ENCODE data around the gene RTTN. TPM values are rescaled to one million over a fixed set of nuclear protein-coding genes. Genes with fewer than 3 reads are reported as not detected.

The RTTN gene
- total RNA-seq, 2 experiments from 2014 or later = 21.4 to 25.5 TPM

DNA sequence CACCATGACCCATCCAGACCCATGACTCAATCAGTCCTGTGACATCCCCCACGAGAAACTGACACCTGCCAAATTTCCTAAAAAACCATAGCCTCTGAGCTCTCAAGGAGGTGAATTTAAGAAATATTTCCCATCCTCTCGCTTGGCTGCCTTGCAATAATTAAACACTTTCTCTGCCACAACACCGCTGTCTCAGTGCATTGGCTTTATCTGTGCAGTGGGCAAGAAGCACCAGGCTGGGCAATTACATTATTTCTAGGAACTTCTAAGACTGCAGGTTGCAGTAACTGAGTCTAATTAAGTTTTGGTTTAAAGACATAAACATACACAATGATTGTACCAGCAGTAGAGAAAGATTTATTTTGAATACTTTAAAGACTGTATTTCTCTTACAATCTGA is 22.0 kb upstream of the RTTN start:
- no peak for ATAC-seq (ENCODE audit: poor library complexity)
- no peaks in the 10 kb centered on the region for H3K4me1 Mint-ChIP-seq (ENCODE audit: low read depth)
- Histone ChIP-seq H3K4me1 (ENCODE audit: insufficient read depth, low read length) (no peaks in the 10 kb centered on the region), H3K27me3 (ENCODE audit: control insufficient read depth in 1 of 2, insufficient read depth in 2 of 2, low read length in 2 of 2) (peaks cover 10 to 12% of the 10 kb centered on the region in 2 experiments), H3K36me3 (ENCODE audit: insufficient read depth, low read length) (no peaks in the 10 kb centered on the region), H3K9me3 (ENCODE audit: control insufficient read depth in 1 of 2, insufficient read depth in 1 of 2, low read length in 2 of 2) (peaks cover 4 to 10% of the 10 kb centered on the region in 2 experiments), H3K4me3 (ENCODE audit: low read length) (no peak overlapping the region), H3K27ac (ENCODE audit: low read depth in 1 of 2, low read length in 2 of 2) (no peak overlapping the region)
- DNase-seq = no peak
- no peak overlapping the region for H3K27ac Mint-ChIP-seq
- no peaks in the 10 kb centered on the region for H3K36me3 Mint-ChIP-seq (ENCODE audit: low read depth)
- POLR2A ChIA-PET = no interaction called here
- no peak overlapping the region for H3K4me3 Mint-ChIP-seq
- CTCF ChIA-PET = no interaction called here
- H3K27me3 Mint-ChIP-seq = peaks cover 56% of the 10 kb centered on the region
- peaks cover 8% of the 10 kb centered on the region for H3K9me3 Mint-ChIP-seq
- intact Hi-C loops (cut with DNase I, micrococcal nuclease) = no loop called here
- TF ChIP-seq, protein P1, sequence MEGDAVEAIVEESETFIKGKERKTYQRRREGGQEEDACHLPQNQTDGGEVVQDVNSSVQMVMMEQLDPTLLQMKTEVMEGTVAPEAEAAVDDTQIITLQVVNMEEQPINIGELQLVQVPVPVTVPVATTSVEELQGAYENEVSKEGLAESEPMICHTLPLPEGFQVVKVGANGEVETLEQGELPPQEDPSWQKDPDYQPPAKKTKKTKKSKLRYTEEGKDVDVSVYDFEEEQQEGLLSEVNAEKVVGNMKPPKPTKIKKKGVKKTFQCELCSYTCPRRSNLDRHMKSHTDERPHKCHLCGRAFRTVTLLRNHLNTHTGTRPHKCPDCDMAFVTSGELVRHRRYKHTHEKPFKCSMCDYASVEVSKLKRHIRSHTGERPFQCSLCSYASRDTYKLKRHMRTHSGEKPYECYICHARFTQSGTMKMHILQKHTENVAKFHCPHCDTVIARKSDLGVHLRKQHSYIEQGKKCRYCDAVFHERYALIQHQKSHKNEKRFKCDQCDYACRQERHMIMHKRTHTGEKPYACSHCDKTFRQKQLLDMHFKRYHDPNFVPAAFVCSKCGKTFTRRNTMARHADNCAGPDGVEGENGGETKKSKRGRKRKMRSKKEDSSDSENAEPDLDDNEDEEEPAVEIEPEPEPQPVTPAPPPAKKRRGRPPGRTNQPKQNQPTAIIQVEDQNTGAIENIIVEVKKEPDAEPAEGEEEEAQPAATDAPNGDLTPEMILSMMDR (IDR thresholded peaks at IDR 0.05) = no peak

DNA sequence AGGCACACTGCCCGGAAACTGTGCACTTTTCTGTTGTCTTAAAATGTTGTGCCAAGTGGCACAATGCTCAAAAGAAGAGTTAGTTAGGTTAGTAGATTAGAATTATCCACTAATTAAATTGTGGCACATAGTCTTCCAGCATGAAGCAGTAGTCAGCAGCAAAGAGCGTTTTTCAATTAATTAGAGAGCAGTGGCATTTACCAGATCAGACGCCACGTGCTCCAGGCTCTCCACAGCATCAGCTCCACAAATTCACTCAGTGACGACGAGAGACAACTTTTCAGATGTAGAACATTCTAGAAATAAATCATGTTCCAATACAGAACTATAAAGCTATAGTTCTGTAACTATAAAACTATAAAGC is 16.4 kb upstream of the RTTN start:
- POLR2A ChIA-PET = no interaction called here
- intact Hi-C loops (cut with DNase I, micrococcal nuclease) = no loop called here
- no peak for ATAC-seq (ENCODE audit: poor library complexity)
- no peak for DNase-seq
- Histone ChIP-seq H3K4me1 (ENCODE audit: insufficient read depth, low read length) (no peaks in the 10 kb centered on the region), H3K27me3 (ENCODE audit: control insufficient read depth in 1 of 2, insufficient read depth in 2 of 2, low read length in 2 of 2) (peaks cover 13 to 27% of the 10 kb centered on the region in 2 experiments), H3K9me3 (ENCODE audit: control insufficient read depth in 1 of 2, insufficient read depth in 1 of 2, low read length in 2 of 2) (peaks cover 0 to under 1% of the 10 kb centered on the region in 2 experiments), H3K36me3 (ENCODE audit: insufficient read depth, low read length) (no peaks in the 10 kb centered on the region), H3K27ac (ENCODE audit: low read depth in 1 of 2, low read length in 2 of 2) (no peak overlapping the region), H3K4me3 (ENCODE audit: low read length) (no peak overlapping the region)
- CTCF ChIA-PET = no interaction called here
- peaks cover 65% of the 10 kb centered on the region for H3K27me3 Mint-ChIP-seq
- peaks cover 2% of the 10 kb centered on the region for H3K9me3 Mint-ChIP-seq
- TF ChIP-seq, protein P1 (IDR thresholded peaks at IDR 0.05) = no peak
- H3K4me1 Mint-ChIP-seq (ENCODE audit: low read depth) = no peaks in the 10 kb centered on the region
- H3K36me3 Mint-ChIP-seq (ENCODE audit: low read depth) = no peaks in the 10 kb centered on the region
- H3K27ac Mint-ChIP-seq = no peak overlapping the region
- no peak overlapping the region for H3K4me3 Mint-ChIP-seq

DNA sequence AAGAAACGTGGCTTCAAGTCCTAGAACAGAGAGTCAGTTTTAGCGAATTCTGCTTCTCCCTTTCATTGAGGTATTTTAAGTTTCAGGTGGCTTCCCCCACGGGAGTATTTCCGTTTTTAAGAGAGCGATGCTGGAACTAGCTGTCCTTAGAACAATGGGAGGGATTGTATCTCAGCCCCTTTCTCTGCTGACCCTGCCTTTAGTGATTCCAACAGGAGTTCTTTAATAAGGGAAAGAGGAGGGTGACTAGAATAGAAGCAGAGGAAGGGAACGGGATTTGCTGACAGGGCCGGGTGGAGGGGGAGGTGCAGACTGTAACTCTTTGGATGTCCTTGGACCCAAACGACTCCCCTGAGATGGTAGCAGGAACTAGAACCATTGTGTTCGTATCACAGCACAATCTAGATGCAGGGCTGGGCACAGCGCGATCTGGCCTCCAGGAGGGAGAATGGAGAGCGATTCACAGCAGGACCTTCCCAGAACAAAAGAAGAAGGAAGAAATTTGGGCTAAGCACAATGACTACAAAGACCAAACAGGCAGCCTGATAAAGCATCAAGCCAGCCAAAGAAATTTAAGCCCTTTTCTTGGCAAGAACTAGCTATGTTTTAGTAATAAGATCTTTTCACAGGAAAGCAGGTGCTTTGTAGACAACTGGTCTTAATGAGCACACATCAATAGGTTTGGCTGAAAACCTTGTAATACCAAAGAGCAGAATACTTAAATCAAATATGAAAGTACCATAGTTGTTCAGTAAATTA is 15.8 kb upstream of the RTTN start:
- intact Hi-C loops (cut with DNase I, micrococcal nuclease) = no loop called here
- Histone ChIP-seq H3K36me3 (ENCODE audit: insufficient read depth, low read length) (no peaks in the 10 kb centered on the region), H3K4me3 (ENCODE audit: low read length) (no peak overlapping the region), H3K27ac (ENCODE audit: low read depth in 1 of 2, low read length in 2 of 2) (no peak overlapping the region), H3K4me1 (ENCODE audit: insufficient read depth, low read length) (no peaks in the 10 kb centered on the region), H3K9me3 (ENCODE audit: control insufficient read depth in 1 of 2, insufficient read depth in 1 of 2, low read length in 2 of 2) (no peaks in the 10 kb centered on the region), H3K27me3 (ENCODE audit: control insufficient read depth in 1 of 2, insufficient read depth in 2 of 2, low read length in 2 of 2) (peaks cover 13 to 27% of the 10 kb centered on the region in 2 experiments)
- CTCF ChIA-PET = no interaction called here
- ATAC-seq (ENCODE audit: poor library complexity) = no peak
- TF ChIP-seq, protein P1 (IDR thresholded peaks at IDR 0.05) = no peak
- Mint-ChIP-seq H3K27me3 (peaks cover 68% of the 10 kb centered on the region), H3K4me3 (no peak overlapping the region), H3K9me3 (no peaks in the 10 kb centered on the region), H3K27ac (no peak overlapping the region), H3K4me1 (ENCODE audit: low read depth) (no peaks in the 10 kb centered on the region), H3K36me3 (ENCODE audit: low read depth) (no peaks in the 10 kb centered on the region)
- POLR2A ChIA-PET = no interaction called here
- no peak for DNase-seq
